SJSA1 (cell line): ENCODE data around the gene LSG1. TPM values are rescaled to one million over a fixed set of nuclear protein-coding genes. Genes with fewer than 3 reads are reported as not detected.
A peak's percentile ranks its signal among the peaks of the same experiment; 100 is the strongest.
"Not testable (repeated sequence)": the region's sequence is repeated elsewhere in the genome, so short reads cannot be mapped to it uniquely, and the experiment has no call there.

Source experiments
- DNase-seq, 2 experiments: peaks; one replicate each; pipeline ENCODE4 v3.0.0-alpha.2; 2015 to 2020; ENCODE audit warnings: low spot score in 2 of 2, low read depth in 1 of 2
- H3K27ac ChIP-seq: fragments of 250-450 bp; sonication (Bioruptor Pico); 2 replicates; pipeline ENCODE4 v1.5.1; 2020; ENCODE audit warnings: mild to moderate bottlenecking, moderate library complexity
- H3K27me3 ChIP-seq: fragments of 250-450 bp; sonication (Bioruptor Pico); replicated peaks from 2 replicates; pipeline ENCODE4 v1.5.1; 2020; ENCODE audit warnings: mild to moderate bottlenecking, moderate library complexity
- H3K36me3 ChIP-seq: fragments of 250-450 bp; sonication (Bioruptor Pico); 2 replicates; pipeline ENCODE4 v1.5.1; 2020; ENCODE audit warnings: mild to moderate bottlenecking
- H3K4me1 ChIP-seq: fragments of 250-450 bp; sonication (Bioruptor Pico); replicated peaks from 2 replicates; pipeline ENCODE4 v1.6.1; 2021; ENCODE audit warnings: mild to moderate bottlenecking
- H3K4me3 ChIP-seq: fragments of 250-450 bp; sonication (Bioruptor Pico); 2 replicates; pipeline ENCODE4 v1.5.1; 2020; ENCODE audit warnings: mild to moderate bottlenecking
- H3K9me3 ChIP-seq: fragments of 250-450 bp; sonication (Bioruptor Pico); replicated peaks from 2 replicates; pipeline ENCODE4 v1.5.1; 2020; ENCODE audit warnings: mild to moderate bottlenecking
- total RNA-seq: library from RNA; depleted of rRNA; stranded (reverse); fragments of >200 nt; shearing (Covaris generic); gene quantifications from 2 replicates; pipeline ENCODE4 v1.2.3, GENCODE V29; 2014

Gene LSG1
- total RNA-seq, 1 experiment from 2014 or later, result 36.3 TPM

DNA sequence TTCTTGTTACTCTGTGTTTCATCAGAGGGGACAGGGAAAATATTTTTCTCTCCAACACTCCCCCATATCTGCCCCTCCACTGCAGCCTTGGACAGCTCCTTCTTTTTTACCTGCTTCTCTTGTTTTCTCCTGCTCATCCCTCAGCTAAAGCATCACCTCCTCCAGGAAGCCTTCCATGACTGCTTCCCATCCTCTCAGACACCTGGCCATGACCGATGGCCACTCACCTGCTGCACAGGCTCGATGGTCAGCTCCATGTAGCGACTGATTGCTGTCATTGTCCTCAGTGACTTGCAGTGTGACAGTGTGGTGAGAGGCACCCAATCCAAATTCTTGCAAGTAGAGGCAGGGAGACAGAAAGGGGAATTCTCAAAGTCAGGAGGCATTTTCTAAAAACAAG lies 61.3 kb downstream of the LSG1 start:
- Histone ChIP-seq H3K27ac (no peak overlapping the region), H3K36me3 (peaks cover 30% of the 10 kb centered on the region)

DNA sequence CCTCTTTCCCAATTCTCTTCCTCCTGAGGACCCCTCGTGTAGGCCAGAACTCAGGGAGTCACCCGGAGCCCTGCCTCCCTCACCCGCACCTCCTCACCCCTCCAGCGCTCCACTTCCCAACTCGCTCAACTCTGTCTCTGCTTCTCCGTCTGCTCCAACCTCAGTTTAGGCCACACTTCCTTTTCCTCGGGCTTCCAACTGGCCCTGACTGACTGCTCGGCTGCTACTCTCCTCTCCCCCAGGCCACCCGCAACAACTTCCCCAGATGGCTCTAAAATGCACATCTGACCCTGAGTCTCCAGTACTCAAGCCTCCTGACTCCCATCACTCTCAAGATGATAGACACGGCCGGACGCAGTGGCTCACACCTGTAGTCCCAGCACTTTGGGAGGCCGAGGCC lies 62.4 kb downstream of the LSG1 start:
- no peaks in the 10 kb centered on the region for H3K9me3 ChIP-seq
- H3K4me3 ChIP-seq, result no peak overlapping the region

More for the DNA sequence above, 61.3 kb downstream of the LSG1 start:
- Histone ChIP-seq H3K9me3 (no peaks in the 10 kb centered on the region), H3K27me3 (no peaks in the 10 kb centered on the region), H3K4me1 (no peaks in the 10 kb centered on the region), H3K4me3 (no peak overlapping the region)
- DNase-seq, result no peak

GRCh38 chr3:194608981-194609380 lies 63.0 kb downstream of the LSG1 start:
- Histone ChIP-seq H3K36me3 (peaks cover 40% of the 10 kb centered on the region), H3K9me3 (no peaks in the 10 kb centered on the region), H3K4me3 (no peak overlapping the region), H3K27me3 (no peaks in the 10 kb centered on the region), H3K4me1 (no peaks in the 10 kb centered on the region), H3K27ac (no peak overlapping the region)
- no peak for DNase-seq

More for the DNA sequence above, 62.4 kb downstream of the LSG1 start:
- DNase-seq, result no peak
- Histone ChIP-seq H3K4me1 (no peaks in the 10 kb centered on the region), H3K36me3 (peaks cover 38% of the 10 kb centered on the region), H3K27me3 (no peaks in the 10 kb centered on the region), H3K27ac (no peak overlapping the region)

GRCh38 chr3:194607592-194608389 lies 64.2 kb downstream of the LSG1 start:
- Histone ChIP-seq H3K4me1 (no peaks in the 10 kb centered on the region), H3K27ac (no peak overlapping the region), H3K4me3 (no peak overlapping the region), H3K9me3 (no peaks in the 10 kb centered on the region), H3K27me3 (no peaks in the 10 kb centered on the region), H3K36me3 (peaks cover 45% of the 10 kb centered on the region)
- no peak for DNase-seq

DNA sequence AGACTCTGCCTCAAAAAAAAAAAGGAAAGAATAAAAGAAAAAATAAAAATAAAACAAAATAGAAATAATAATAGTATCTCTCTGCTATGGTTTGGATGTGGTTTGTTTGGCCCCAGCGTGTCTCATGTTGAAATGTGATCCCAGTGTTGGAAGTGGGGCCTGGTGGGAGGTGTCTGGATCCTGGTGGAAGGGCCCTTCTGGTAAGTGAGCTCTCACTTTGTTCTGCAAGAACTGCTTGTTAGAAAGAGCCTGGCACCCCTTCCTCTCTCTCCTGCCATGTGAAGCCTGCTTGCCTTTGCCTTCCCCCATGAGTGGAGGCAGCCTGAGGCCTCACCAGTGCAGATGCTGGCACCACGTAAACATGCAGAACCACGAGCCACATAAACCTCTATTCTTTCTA lies 65.0 kb downstream of the LSG1 start:
- Histone ChIP-seq H3K9me3 (no peaks in the 10 kb centered on the region), H3K4me1 (no peaks in the 10 kb centered on the region), H3K27ac (no peak overlapping the region), H3K4me3 (no peak overlapping the region), H3K36me3 (peaks cover 51% of the 10 kb centered on the region), H3K27me3 (no peaks in the 10 kb centered on the region)
- DNase-seq, result no peak

DNA sequence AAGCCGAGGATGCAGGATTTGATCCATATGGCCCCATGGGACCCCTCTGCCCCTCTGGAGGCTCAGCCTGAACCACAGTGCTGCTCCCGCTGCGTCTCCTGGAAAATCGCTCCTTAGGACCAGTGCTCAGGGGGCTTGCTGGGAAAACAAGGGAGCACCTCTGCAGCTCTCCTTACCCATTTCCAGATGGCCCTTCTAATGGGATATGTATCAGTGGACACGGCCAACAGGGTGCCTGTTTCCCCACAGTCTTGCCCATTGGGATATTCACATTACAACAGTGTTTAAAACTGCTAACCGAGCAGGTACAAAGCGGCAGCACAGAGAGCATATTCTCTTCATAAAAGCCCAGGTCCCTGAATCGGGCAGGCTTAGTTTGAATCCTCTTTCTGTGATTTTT lies 65.8 kb downstream of the LSG1 start:
- Histone ChIP-seq H3K27me3 (no peaks in the 10 kb centered on the region), H3K4me3 (no peak overlapping the region), H3K4me1 (no peaks in the 10 kb centered on the region), H3K9me3 (no peaks in the 10 kb centered on the region), H3K36me3 (peaks cover 56% of the 10 kb centered on the region), H3K27ac (no peak overlapping the region)
- DNase-seq, result no peak

- not testable (repeated sequence) for H3K27ac ChIP-seq, H3K27me3 ChIP-seq, H3K9me3 ChIP-seq, H3K4me1 ChIP-seq, DNase-seq, H3K4me3 ChIP-seq
- H3K36me3 ChIP-seq, result peaks cover 49% of the 10 kb centered on the region
Observed at GRCh38 chr3:194605314-194605713, 66.7 kb downstream of the LSG1 start.

DNA sequence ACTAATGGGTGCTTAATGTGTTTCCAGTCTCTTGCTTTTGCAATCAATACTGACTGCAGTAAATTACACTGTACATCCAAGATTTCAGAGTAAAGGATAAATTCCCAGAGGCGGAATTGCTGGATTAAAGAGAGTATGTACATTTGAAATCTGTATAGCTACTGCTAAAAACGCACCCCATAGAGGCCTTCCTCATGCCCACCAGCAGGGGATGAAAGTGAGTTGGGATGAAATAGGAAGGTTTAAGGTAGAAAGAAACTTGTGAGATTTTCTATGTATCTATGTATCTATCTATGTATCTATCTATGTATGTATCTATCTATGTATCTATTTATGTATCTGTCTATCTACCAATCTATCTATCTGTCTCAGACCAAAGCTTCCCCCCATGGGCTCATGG lies 67.2 kb downstream of the LSG1 start:
- no peak overlapping the region for H3K27ac ChIP-seq
- no peak for DNase-seq
- H3K4me3 ChIP-seq, result no peak overlapping the region
- no peaks in the 10 kb centered on the region for H3K27me3 ChIP-seq
- peaks cover 50% of the 10 kb centered on the region for H3K36me3 ChIP-seq
- H3K9me3 ChIP-seq, result no peaks in the 10 kb centered on the region
- H3K4me1 ChIP-seq, result 0 out of 2 replicates have a peak, but pooled peaks cover under 1% of the 10 kb centered on the region

DNA sequence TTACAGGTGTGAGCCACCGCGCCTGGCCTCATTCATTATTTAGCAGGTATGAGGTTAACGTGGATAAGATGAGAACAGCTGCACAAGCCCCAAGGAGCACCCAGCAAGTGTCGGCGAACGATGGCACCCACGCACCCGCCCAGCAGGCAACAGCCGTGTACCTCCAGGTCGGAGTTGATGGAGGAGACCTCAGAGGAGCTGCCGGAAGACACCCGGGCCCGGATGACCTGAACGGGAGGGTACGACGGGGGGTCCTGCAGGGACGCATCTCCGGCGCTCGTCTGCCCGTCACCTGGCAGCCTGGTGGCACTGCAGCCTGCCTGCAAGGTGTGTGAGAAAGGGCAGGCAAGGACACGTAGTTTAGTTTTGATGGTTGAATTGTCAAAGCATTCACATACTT lies 67.9 kb downstream of the LSG1 start:
- DNase-seq, result no peak
- Histone ChIP-seq H3K9me3 (no peaks in the 10 kb centered on the region), H3K27ac (no peak overlapping the region), H3K27me3 (no peaks in the 10 kb centered on the region), H3K4me3 (no peak overlapping the region), H3K36me3 (peaks cover 48% of the 10 kb centered on the region), H3K4me1 (peaks cover 6% of the 10 kb centered on the region)

- no peak for DNase-seq
- Histone ChIP-seq H3K4me1 (peaks cover 20% of the 10 kb centered on the region), H3K36me3 (peaks cover 51% of the 10 kb centered on the region), H3K4me3 (no peak overlapping the region), H3K27me3 (no peaks in the 10 kb centered on the region), H3K27ac (no peak overlapping the region), H3K9me3 (no peaks in the 10 kb centered on the region)
Observed at GRCh38 chr3:194602669-194603171, 69.3 kb downstream of the LSG1 start.

- no peaks in the 10 kb centered on the region for H3K9me3 ChIP-seq
- peak overlapping the region; percentile 79 for H3K27ac ChIP-seq
- H3K27me3 ChIP-seq, result no peaks in the 10 kb centered on the region
- peaks cover 38% of the 10 kb centered on the region for H3K36me3 ChIP-seq
- DNase-seq, result peak; percentile 85 to 89
- H3K4me3 ChIP-seq, result no peak overlapping the region
- H3K4me1 ChIP-seq, result peaks cover 25% of the 10 kb centered on the region
Observed at GRCh38 chr3:194598771-194599557, 73.0 kb downstream of the LSG1 start.

DNA sequence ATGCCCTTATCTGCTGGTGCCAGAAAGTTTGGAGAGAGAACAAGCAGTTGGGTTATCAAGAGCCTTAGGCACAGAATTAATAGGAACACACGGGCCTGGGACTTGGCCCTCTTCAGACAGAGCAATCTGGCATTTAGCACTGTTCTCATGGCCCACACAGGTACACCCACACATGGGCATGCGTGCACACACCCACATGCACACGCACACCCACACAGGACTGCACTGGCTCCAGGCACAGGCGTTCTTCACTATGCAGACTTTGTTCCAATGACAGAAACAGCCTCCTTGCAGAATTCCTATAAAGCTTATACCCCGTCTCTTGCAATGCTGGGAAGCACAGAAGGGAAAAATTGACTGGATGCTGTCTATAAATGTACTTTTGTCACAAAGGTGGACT lies 75.1 kb downstream of the LSG1 start:
- Histone ChIP-seq H3K27me3 (no peaks in the 10 kb centered on the region), H3K36me3 (peaks cover 20% of the 10 kb centered on the region)

GRCh38 chr3:194592798-194593752 lies 78.9 kb downstream of the LSG1 start:
- H3K27ac ChIP-seq, result peak overlapping the region; percentile 85
- peaks cover 24% of the 10 kb centered on the region for H3K4me1 ChIP-seq
- H3K9me3 ChIP-seq, result no peaks in the 10 kb centered on the region
- no peak overlapping the region for H3K4me3 ChIP-seq
- peak; percentile 79 to 90 for DNase-seq
- no peaks in the 10 kb centered on the region for H3K27me3 ChIP-seq
- H3K36me3 ChIP-seq, result peaks cover 34% of the 10 kb centered on the region

More for the DNA sequence above, 75.1 kb downstream of the LSG1 start:
- H3K4me3 ChIP-seq, result no peak overlapping the region
- no peaks in the 10 kb centered on the region for H3K9me3 ChIP-seq
- H3K27ac ChIP-seq, result no peak overlapping the region
- no peak for DNase-seq
- peaks cover 41% of the 10 kb centered on the region for H3K4me1 ChIP-seq
